ENCODE results near the gene MYH1.
"Not testable (repeated sequence)": the region's sequence is repeated elsewhere in the genome, so short reads cannot be mapped to it uniquely, and the experiment has no call there.

MYH1 gene

GRCh38 chr17:10550014-10550413, 31.7 kb upstream of the MYH1 start:
- Histone ChIP-seq H3K36me3 (no peaks in the 10 kb centered on the region), H3K4me3 (ENCODE audit: low read depth in 1 of 2, low read length in 1 of 2) (no peak overlapping the region), H3K9me3 (no peaks in the 10 kb centered on the region), H3K4me1 (ENCODE audit: control insufficient read depth in 1 of 2, insufficient read depth in 1 of 2, low read depth in 1 of 2, low read length in 1 of 2) (no peaks in the 10 kb centered on the region), H3K27ac (no peak overlapping the region), H3K27me3 (peaks cover 33% of the 10 kb centered on the region)
- TF ChIP-seq CTCF (IDR thresholded peaks at IDR 0.05), result no peak

- no peaks in the 10 kb centered on the region for H3K4me1 ChIP-seq (ENCODE audit: control insufficient read depth in 1 of 2, insufficient read depth in 1 of 2, low read depth in 1 of 2, low read length in 1 of 2)
- no peaks in the 10 kb centered on the region for H3K36me3 ChIP-seq
- H3K4me3 ChIP-seq (ENCODE audit: low read depth in 1 of 2, low read length in 1 of 2), result no peak within 1 kb of the TSS
- H3K27me3 ChIP-seq, result peaks cover 33% of the 10 kb centered on the region
- no peak within 1 kb of the TSS for H3K27ac ChIP-seq
- H3K9me3 ChIP-seq, result no peaks in the 10 kb centered on the region
- TF ChIP-seq CTCF (IDR thresholded peaks at IDR 0.05), result no peak
Observed at GRCh38 chr17:10549096-10549842, 30.9 kb upstream of the MYH1 start, which contains the start of gene MYH2. TSS of gene MYH2 (minus strand) at chr17:10549658. CDS start at chr17:10547920, 1,738 bp downstream.

GRCh38 chr17:10547351-10547750, 29.0 kb upstream of the MYH1 start:
- Histone ChIP-seq H3K4me1 (ENCODE audit: control insufficient read depth in 1 of 2, insufficient read depth in 1 of 2, low read depth in 1 of 2, low read length in 1 of 2) (no peaks in the 10 kb centered on the region), H3K4me3 (ENCODE audit: low read depth in 1 of 2, low read length in 1 of 2) (no peak overlapping the region), H3K27ac (no peak overlapping the region), H3K9me3 (no peaks in the 10 kb centered on the region), H3K36me3 (no peaks in the 10 kb centered on the region), H3K27me3 (peaks cover 36% of the 10 kb centered on the region)
- TF ChIP-seq CTCF (IDR thresholded peaks at IDR 0.05), result no peak

- not testable (repeated sequence) for H3K4me3 ChIP-seq (ENCODE audit: low read depth in 1 of 2, low read length in 1 of 2); H3K27ac ChIP-seq; H3K36me3 ChIP-seq; H3K27me3 ChIP-seq; H3K9me3 ChIP-seq; H3K4me1 ChIP-seq (ENCODE audit: control insufficient read depth in 1 of 2, insufficient read depth in 1 of 2, low read depth in 1 of 2, low read length in 1 of 2)
Observed at GRCh38 chr17:10543486-10543885, 25.1 kb upstream of the MYH1 start.

GRCh38 chr17:10541179-10541578, 22.8 kb upstream of the MYH1 start:
- H3K9me3 ChIP-seq; H3K4me3 ChIP-seq (ENCODE audit: low read depth in 1 of 2, low read length in 1 of 2); H3K27ac ChIP-seq; H3K27me3 ChIP-seq; H3K4me1 ChIP-seq (ENCODE audit: control insufficient read depth in 1 of 2, insufficient read depth in 1 of 2, low read depth in 1 of 2, low read length in 1 of 2); H3K36me3 ChIP-seq: not testable (repeated sequence)

- Histone ChIP-seq H3K27ac (no peak overlapping the region), H3K4me1 (ENCODE audit: control insufficient read depth in 1 of 2, insufficient read depth in 1 of 2, low read depth in 1 of 2, low read length in 1 of 2) (no peaks in the 10 kb centered on the region), H3K4me3 (ENCODE audit: low read depth in 1 of 2, low read length in 1 of 2) (no peak overlapping the region), H3K27me3 (no peaks in the 10 kb centered on the region), H3K36me3 (no peaks in the 10 kb centered on the region), H3K9me3 (no peaks in the 10 kb centered on the region)
- TF ChIP-seq CTCF (IDR thresholded peaks at IDR 0.05), result no peak
Observed at GRCh38 chr17:10532026-10532425, 13.7 kb upstream of the MYH1 start.

Measured in neutrophil (primary cell).